HG03103 (cell line): ENCODE data around the gene PYGB.

Experiments used
- ATAC-seq: cut with Tn5 transposase; IDR thresholded peaks from one replicate; pipeline ENCODE4 v1.9.1; 2021; ENCODE audit warnings: low read depth; ENCODE audit not compliant: unreplicated experiment

The PYGB gene

DNA sequence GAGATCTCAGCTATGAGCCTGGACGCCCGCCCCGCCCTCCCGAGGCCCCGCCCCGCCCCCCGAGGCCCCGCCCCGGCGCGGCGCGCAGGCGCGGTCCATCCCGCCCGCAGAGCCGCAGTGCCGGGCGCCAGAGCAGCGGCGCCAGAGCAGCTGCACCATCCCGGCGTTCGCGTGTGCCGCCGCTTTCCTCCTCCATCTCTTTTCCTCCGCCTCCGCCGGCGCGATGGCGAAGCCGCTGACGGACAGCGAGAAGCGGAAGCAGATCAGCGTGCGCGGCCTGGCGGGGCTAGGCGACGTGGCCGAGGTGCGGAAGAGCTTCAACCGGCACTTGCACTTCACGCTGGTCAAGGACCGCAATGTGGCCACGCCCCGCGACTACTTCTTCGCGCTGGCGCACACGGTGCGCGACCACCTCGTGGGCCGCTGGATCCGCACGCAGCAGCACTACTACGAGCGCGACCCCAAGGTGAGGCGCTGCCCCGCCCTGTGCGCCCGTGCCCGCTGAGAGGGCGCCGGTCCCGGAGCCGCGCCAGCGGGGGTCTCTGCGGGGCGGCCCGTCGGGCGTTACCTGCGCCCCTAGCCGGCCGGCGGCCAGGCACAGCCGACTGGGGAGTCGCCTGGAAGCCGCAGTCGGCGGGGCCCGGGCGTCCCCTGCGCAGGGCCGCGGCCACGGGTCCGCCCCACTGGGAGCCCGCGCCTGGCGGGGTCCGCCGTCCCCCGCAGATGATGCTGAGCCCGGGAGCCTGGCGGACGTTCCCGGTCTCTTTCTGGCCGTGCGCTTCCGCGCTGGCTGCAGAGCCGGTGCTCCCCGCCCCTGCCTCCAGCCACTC lies at the start of gene PYGB:
Gene PYGB, plus strand, starts transcription at position 130 of the 830 bp plus-strand sequence. Its CDS starts 94 bp downstream, at position 224.
- peak; percentile 59 for ATAC-seq

DNA sequence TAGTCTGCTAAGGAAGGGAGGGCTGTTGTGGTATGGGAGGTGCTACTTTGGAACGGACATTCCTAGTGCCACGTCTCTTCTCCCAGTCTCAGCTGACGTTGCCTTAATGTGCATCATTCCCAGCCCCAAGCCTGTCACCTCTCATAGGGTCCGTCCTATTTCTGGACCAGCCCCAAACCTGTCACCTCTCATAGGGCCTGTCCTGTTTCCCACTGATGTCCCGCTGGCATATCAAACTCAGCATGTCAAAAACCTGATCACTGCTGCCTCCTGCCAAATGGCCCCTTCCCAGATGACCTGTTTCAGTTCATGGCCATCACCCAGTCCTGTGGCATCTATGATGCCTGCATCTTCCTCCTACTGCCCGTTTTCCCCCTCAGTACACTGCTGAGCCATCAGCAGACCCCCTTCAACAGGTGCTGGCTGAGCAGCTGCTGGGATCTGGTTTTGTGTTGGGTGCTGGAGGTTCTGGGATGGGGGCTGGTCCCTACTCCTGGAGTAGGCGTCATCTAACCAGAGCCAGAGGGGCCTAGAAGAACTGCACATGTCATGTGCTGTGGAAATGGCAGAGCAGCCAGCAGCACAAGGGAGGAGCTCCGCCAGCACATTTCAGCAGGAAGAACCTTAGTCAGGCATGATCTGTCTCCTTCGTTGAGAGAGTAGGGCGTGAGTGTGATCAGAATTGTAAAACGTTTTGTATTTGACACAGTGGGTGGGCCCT lies 49.1 kb upstream of the PYGB start:
- ATAC-seq: no peak

DNA sequence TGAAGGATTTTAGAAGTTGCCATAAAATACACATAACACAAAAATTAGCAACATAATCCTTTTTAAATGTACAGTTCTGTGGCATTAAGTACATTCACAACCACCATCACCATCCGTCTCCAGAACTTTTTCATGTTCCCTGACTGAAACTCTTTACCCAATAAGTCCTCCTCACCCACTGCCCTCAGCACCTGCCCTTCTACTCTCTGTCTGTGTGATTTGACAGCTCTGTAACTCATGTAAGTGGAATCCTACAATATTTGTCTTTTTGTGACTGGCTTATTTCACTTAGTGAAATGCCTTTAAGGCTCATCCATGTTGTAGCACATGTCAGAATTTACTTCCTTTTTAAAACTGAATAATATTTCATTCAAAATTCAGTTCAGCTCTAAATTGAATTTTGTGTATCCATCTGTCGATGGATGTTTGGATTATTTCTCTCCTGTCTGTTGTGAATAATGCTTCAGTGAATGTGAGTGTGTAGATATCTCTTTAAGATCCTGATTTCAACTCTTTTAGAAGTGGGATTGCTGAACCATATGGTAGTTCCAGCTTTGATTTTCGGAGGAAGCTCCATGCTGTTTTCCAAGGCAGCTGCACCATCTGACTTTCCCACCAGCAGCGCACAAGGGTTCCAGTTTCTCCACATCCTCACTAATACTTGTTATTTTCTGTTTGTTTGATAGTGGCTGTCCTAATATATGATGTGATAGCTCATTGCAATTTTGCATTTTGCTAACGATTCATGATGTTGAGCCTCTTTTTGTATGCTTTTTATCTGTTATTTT lies 48.2 kb upstream of the PYGB start:
- no peak for ATAC-seq

DNA sequence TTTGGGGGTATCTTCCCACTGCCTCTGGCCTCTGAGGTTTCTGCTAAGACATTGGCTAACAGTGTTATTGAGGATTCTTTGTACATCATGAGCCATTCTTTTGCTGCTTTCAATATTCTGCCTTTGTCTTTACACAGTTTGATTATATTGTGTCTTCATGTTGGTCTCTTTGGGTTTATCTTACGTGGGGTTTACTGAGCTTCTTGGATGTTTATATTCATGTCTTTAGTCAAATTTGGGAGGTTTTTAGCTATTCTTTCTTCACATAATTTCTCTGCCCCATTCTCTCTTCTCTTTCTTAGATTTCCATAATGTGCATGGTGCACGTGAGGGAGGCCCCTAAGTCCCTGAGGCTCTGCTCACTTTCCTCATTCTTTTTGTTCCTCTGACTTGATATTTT lies 44.8 kb upstream of the PYGB start:
- no peak for ATAC-seq

DNA sequence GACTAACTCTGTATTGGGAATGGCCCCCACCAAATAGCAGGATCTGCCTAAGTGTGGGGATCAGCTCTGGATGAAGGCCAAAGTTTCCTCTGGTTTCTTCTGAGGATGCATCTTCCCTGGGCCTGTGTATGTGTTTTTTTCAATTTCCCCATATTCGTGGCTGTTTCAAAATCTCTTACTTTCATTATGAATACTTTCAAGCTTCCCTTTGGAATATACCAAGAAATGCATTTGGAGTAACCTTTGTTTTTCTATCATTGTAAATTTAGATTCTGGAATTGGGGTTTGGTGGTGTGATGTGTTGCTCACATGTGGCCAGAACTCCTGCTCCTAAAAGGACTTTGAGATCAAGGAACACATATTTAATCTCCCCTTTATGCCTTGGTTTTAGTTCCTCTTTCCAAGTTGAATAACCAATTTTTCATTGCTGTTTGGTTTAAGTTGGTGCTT lies 44.0 kb upstream of the PYGB start:
- no peak for ATAC-seq

DNA sequence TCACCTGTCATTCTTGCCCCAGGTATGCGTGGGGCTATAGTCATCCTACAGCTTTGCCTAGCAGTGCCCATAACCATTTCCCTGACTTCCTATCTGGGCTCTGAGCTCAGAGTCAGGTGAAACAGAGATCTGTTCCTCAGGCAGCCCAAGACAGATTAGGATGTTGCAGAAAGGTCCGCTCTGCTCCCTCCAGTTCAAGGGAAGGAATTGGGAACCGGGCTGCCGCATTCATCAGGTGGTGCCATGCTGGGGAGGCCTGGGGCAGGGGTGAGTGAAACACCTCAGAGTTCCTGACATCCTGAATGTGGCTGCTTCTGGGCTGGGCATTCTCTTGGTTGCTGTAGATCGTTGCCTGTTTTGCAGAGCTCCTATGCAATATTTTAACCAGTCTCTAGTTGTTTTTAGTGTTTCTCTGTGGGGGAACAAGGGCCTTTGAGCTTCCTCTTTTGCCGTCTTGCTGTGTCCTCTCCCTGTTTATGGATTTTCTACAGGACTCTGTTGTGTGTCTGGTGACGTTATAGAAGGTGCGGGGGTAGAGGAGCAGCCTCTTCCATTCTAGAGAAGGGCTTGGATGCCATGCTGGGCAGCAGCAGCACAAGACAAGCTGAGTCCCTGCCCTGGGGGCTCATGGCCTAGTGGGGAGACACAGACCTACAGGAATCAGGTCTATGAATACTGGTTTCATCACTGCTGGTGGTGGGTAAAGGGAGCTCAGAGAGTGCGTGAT lies 43.2 kb upstream of the PYGB start:
- no peak for ATAC-seq

DNA sequence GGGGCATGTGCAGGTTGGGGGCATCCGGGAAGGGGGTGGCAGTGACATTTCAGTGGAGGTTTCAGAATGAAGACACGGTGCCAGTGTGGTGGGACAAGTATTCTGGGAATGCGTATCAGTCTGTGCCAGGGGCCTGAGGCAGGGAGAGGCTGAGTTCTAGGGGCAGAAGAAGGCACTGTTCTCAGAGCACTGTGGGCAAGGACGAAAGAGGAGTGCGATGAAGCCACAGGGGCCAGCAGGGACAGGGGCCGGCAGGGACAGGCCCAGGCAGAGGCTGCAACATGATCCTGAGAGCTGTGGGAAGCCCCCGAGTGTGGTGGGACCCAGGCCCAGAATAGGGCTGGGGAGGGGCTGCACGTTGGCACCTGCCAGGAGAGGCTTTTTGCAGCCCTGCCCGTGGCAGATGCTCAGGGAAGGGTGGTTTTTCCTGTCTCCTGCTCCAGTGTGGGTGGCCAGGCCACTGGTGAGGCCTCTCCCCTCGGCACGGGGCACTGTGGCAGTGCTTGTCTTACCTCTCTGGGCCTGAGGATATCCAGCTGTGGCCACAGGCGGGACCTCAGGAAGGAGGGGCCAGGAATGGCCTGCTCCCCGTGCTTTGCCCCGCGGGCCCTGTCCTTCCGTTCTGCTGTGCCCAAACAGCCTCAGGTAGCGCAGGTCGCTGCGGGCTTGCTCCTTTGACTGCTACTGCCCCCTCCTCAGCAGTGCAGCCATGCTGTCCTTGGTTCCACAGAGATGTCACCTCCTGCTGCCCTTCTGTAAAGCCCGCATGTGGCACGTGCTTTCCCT lies 42.4 kb upstream of the PYGB start:
- ATAC-seq: no peak

DNA sequence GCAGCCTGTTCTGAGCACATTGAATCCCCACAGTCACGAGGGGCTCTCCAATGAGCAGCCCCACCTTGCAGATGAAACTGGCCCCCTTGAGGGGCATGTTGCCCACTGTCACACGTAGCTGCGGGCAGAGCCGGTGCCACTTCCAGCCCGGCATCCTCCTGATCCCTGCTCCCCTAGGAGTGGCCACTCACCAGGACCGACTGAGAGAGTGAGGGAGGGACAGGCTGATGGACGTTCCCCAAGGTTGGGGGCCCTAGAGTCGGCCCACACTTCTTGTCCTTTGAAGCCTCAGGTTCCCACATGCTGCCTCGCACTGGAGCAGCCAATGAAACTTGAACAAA lies 41.9 kb upstream of the PYGB start:
- ATAC-seq: no peak

DNA sequence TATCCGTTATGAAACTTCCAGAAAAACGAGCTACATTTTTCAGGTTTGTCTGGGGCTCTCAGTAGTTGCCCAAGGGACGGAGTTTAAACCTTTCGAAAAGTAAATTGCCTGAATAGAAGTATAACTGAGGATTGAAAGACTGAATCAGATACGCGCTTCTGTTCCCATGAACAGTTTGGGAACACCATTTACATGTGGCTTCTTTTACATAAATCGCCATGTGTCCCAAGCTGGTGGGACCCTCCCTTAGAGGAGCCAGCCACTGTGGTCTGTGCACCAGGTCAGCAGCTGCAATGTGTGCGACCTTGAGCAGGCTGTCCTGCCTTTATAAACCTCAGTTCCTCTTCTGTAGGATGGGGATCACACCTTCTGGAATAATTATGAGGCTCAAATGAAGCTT lies 41.3 kb upstream of the PYGB start:
- ATAC-seq: no peak

DNA sequence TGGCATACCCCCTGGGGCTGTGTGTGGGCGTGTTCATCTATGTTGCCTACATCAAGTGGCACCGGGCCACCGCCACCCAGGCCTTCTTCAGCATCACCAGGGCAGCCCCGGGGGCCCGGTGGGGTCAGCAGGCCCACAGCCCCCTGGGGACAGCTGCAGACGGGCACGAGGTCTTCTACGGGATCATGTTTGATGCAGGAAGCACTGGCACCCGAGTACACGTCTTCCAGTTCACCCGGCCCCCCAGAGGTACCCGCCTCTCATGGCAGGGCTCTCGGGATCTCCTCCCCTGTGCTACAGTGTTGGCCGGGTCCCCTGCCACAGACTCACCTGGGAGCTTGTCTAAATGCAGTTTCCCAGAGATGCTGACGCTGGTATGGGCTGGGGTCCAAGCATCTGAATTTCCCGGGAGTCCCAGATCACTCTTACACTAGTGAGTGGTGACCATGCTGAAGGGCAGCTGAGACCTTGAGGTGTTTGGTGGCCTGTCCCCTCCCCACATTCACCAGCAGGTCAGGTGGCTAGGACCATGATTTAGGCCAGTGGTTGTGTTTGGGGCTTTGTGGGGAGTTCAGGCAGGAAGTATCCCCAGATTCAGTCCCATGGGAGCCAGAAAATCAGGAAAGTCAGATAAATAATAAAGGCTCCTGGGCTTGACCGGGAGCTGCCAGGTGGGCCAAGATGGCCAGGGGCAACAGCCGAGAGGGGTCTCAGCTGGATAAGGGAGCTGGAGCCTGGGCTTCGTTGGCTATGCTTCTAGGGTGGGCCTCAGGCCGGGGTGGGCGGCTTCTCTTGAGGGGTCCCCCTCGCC lies 40.5 kb upstream of the PYGB start:
- ATAC-seq: no peak

DNA sequence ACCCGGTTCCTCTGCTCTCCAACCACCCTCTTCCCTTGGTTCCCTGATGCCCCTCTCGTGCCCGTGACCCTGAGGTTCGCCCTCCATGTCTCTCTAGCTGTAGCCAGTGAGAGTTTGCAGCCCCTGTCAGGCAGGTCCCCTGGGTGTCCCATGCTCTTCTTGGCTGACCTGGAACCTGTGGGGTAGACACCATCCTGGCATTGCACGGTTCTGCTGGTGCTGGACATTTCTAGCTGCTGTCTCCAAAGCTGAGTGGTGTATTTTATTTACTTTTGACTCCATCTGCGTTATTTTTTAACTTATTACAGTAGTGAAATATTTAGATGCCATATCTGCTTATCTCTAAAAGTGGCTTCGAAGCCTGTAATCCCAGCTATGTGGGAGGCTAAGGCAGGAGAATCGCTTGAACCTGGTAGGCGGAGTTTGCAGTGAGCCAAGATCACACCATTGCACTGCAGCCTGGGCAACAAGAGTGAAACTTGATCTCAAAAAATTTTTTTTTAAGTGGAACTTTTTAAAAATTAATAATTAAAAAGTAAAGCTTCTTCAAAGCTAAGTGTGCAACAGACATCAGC lies 39.8 kb upstream of the PYGB start:
- no peak for ATAC-seq

DNA sequence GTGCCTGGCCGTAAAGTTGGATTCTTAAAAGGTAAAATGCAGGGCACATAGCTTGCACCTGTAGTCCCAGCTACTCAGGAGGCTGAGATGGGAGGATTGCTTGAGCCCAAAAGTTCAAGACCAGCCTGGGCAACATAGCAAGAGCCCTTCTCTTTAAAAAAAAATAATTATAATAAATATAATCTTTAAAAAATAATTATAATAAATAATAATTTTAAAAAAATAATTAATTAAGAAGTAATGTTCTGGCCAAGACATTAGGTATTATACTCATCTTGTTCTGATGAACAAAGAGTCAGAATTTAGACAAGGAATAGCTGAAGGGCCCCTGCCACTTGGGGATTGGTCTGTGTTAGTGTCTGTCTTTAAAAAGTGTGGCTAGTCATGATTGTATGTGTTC lies 38.5 kb upstream of the PYGB start:
- no peak for ATAC-seq

DNA sequence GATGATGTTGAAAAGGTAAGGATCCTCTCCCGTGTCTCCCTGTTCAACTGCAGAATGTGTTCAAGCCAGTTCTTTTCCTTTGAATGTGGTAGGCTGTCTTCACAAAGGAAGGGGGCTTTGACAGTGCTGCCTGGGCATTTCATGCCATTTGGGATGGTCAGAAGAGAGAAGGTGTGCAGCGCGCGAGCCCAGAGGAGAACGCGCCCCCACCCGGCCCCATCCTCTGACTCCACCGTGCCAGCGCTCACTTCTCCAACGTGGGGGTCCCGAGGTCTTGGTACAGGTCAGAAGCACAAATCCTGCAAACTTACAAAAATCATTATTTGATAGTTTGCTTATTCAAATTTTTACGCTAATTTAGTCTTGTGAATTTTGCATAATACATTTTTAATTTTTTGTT lies 38.0 kb upstream of the PYGB start:
- ATAC-seq: no peak

DNA sequence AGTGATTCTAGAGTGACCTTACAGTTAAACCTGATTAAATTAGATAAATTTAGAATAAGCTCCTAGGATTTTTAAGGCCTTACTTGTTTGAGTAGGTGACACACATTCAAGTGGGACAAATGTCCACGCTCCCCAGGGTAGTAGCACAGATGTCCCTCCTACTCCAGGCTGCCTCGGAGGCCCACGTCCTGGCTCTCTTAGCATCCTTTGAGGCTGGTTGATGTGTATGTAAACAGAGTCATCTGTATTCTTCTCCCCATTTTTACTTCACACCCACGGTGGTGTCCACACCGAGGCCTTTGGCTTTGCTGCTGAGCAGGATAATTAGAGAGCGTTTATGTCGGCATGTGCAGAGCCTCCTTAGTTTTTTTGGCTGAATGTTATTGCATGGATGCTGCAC lies 36.6 kb upstream of the PYGB start:
- no peak for ATAC-seq

DNA sequence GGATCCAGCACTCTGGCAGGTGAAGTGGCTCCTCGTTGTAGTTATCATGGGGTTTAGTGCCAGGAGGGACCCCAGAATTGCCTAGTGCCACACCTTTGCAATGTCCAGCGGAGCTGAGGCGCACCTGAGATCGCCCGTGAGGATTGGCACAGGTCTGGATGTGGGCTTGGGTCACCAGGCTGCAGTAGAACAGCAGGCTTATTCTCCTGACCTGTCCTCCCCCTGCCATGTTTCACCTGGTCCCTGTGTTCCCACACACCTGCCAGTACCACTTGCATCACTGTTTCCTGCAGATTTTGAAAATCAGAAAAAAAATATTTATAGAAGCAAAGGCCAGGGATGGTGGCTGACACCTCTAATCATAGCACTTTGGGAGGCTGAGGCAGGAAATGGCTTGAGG lies 35.6 kb upstream of the PYGB start:
- no peak for ATAC-seq

DNA sequence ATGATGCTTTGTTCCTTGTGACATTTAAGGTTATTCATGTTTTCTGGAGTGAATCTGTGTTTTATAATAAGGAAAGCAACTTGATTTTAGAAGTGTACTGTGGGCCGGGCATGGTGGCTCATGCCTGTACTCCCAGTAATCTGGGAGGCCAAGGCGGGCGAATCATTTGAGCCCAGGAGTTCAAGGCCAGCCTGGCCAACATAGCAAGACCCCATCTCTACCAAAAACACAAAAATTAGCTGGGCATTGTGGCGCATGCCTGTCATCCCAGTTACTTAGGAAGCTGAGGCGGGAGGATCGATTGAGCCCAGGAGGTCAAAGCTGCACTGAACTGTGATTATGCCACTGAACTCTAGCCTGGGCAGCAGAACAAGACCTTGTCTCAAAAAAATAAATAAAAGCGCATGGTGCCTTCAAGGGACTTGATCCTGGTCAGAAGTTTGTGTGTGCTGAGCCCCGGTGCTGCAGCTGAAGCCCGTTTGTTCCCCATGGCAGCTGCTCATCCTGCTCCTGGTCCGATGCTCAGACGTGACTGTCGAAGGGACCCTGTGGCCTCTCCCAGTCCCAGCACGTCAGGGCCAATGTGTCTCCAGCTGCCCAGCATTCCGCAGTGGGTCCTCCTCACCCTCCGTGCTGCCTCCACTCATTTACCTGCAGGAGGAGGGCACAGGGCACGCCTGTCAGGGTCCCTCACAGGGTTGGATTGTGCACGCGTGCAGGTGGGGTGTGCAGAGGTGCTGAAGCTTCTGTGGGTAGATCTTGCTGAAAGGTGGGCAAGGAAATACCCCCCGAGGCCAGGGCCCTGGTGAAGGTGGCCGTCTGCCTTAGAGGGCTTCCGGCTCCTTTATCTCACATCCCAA lies 34.1 kb upstream of the PYGB start:
- ATAC-seq: no peak

DNA sequence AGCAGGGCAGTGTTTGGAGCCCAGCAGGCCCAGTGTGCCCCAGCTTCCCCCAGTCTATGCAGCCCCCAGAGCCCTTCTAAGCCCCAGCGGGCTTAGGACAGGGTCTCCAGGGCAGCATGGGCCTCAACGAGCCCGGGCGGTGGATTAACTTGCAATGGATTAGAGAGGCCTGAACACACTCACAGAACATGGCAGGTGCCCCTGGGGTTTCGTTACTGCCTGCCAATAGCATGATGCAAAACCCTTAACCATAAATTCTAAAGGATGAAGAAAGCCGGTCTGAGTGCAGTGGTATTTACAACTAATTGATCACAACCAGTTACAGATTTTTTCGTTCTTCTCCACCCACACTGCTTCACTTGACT lies 33.5 kb upstream of the PYGB start:
- ATAC-seq: no peak

DNA sequence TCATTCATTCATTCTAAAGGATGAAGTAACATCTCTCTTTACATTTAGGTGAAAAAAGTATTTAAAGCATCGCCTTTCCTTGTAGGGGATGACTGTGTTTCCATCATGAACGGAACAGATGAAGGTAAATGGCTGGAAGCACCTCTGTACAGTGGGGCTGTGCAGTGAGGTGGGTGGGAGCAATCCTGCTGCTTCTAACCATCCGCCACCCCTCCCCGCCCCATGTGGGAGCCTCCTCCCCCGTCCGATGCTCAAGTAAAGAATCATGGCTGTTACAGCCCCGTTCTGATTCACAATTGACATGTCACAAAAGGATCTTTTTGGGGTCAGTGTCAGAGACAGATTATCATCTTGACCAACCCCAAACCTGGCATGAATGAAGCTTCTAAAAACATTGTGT lies 33.1 kb upstream of the PYGB start:
- ATAC-seq: no peak
